NT2/D1 (cell line): Measurements from ENCODE around the gene DRC7.

Source experiments
- YY1 ChIP-seq: IDR thresholded peaks from 2 replicates; pipeline ENCODE4 v1.6.1; 2011; ENCODE audit not compliant: insufficient read length, insufficient read depth
- ZNF274 ChIP-seq: IDR thresholded peaks from 2 replicates; pipeline ENCODE4 v1.6.1; 2011; ENCODE audit warnings: mild to moderate bottlenecking, low read depth, low read length

- TF ChIP-seq YY1 (no peak), ZNF274 (no peak)
Observed at GRCh38 chr16:57701759-57702371, 7.3 kb downstream of the DRC7 start.
